MM.1S (cell line): ENCODE results near the gene BMPR1A.

Experiments used
- DNase-seq: peaks from one replicate; pipeline ENCODE4 v3.0.0-alpha.2; 2015
- H2AFZ ChIP-seq: fragments of 300-600 bp; sonication (generic); 2 replicates; pipeline ENCODE4 v1.6.0; 2016; ENCODE audit warnings: antibody characterized with exemption, low read length
- H3F3A ChIP-seq: fragments of 300-600 bp; sonication (generic); 2 replicates; pipeline ENCODE4 v1.6.1; 2016; ENCODE audit warnings: mild to moderate bottlenecking, antibody characterized with exemption, low read length, moderate library complexity, mixed read lengths; ENCODE audit not compliant: insufficient read depth
- H3K27ac ChIP-seq: fragments of 300-600 bp; sonication (generic); 2 replicates; pipeline ENCODE4 v1.5.1; 2016; ENCODE audit warnings: mild to moderate bottlenecking, low read length
- H3K27me3 ChIP-seq: fragments of 300-600 bp; sonication (generic); replicated peaks from 2 replicates; pipeline ENCODE4 v1.6.0; 2016; ENCODE audit warnings: low read length; ENCODE audit not compliant: insufficient read depth
- H3K36me3 ChIP-seq: fragments of 300-600 bp; sonication (generic); replicated peaks from 2 replicates; pipeline ENCODE4 v1.6.1; 2016; ENCODE audit warnings: mild to moderate bottlenecking, low read length, mixed read lengths; ENCODE audit not compliant: insufficient read depth
- H3K4me1 ChIP-seq: fragments of 300-600 bp; sonication (generic); 2 replicates; pipeline ENCODE4 v1.6.1; 2016; ENCODE audit warnings: low read length, mixed read lengths
- H3K4me2 ChIP-seq: fragments of 300-600 bp; sonication (generic); 2 replicates; pipeline ENCODE4 v1.6.0; 2016; ENCODE audit warnings: low read depth, low read length
- H3K4me3 ChIP-seq: fragments of 300-600 bp; sonication (generic); 2 replicates; pipeline ENCODE4 v1.5.1; 2016; ENCODE audit warnings: low read length, mixed read lengths
- H3K79me2 ChIP-seq: fragments of 300-600 bp; sonication (generic); 2 replicates; pipeline ENCODE4 v1.6.1; 2016; ENCODE audit warnings: mixed run types, low read length, mixed read lengths
- H3K9ac ChIP-seq: fragments of 300-600 bp; sonication (generic); 2 replicates; pipeline ENCODE4 v1.6.1; 2016; ENCODE audit warnings: low read length, mixed read lengths
- H3K9me2 ChIP-seq: fragments of 300-600 bp; sonication (generic); replicated peaks from 2 replicates; pipeline ENCODE4 v1.6.1; 2016; ENCODE audit warnings: mild to moderate bottlenecking, low read length, mixed read lengths; ENCODE audit not compliant: insufficient read depth
- H3K9me3 ChIP-seq: fragments of 300-600 bp; sonication (generic); replicated peaks from 2 replicates; pipeline ENCODE4 v1.6.1; 2016; ENCODE audit warnings: mild to moderate bottlenecking, low read length, mixed read lengths; ENCODE audit not compliant: insufficient read depth
- H4K20me1 ChIP-seq: fragments of 300-600 bp; sonication (generic); 2 replicates; pipeline ENCODE4 v1.6.1; 2016; ENCODE audit warnings: mild to moderate bottlenecking, low read length, moderate library complexity, mixed read lengths; ENCODE audit not compliant: insufficient read depth
- CTCF ChIP-seq: fragments of 300-600 bp; sonication (generic); IDR thresholded peaks from 2 replicates; pipeline ENCODE4 v1.5.1; 2016; ENCODE audit warnings: antibody characterized with exemption, low read length, mixed read lengths
- EZH2 ChIP-seq: fragments of 300-600 bp; sonication (generic); optimal IDR thresholded peaks from 2 replicates; pipeline ENCODE3; 2017; ENCODE audit warnings: low read depth, mild to moderate bottlenecking, antibody characterized with exemption, low read length, mixed read lengths
- EZH2phosphoT487 ChIP-seq: fragments of 300-600 bp; sonication (generic); IDR thresholded peaks from 2 replicates; pipeline ENCODE4 v1.6.1; 2018; ENCODE audit warnings: antibody characterized with exemption, low read length

Gene BMPR1A

GRCh38 chr10:86721232-86721631 lies 35.2 kb upstream of the BMPR1A start:
- Histone ChIP-seq H2AFZ (no peak overlapping the region), H3K4me2 (no peak overlapping the region), H3K36me3 (no peaks in the 10 kb centered on the region), H3K9me3 (no peaks in the 10 kb centered on the region), H3K9ac (no peak overlapping the region), H4K20me1 (no peaks in the 10 kb centered on the region), H3F3A (no peaks in the 10 kb centered on the region), H3K4me3 (no peak overlapping the region), H3K27ac (no peak overlapping the region), H3K79me2 (no peaks in the 10 kb centered on the region), H3K4me1 (no peaks in the 10 kb centered on the region), H3K9me2 (no peaks in the 10 kb centered on the region), H3K27me3 (no peaks in the 10 kb centered on the region)
- TF ChIP-seq CTCF (no peak), EZH2 (no peak), EZH2phosphoT487 (no peak)
- no peak for DNase-seq

DNA sequence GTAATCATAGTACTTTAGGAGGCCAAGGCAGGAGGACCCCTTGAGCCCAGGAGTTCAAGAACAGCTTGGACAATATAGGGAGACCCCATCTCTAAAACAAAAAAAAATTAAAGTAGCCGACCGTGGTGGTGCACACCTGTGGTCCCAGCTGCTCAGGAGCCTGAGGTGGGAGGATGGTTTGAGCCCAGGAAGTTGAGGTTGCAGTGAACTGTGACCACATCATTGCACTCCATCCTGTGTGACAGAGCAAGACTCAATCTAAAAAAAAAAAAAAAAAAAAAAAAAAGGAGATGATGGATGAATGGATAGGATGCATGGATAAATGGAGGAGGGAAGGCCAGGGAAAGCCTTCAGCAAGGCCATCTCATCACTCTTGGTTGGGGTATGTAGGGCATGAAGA lies 33.4 kb upstream of the BMPR1A start:
- H3K36me3 ChIP-seq = no peaks in the 10 kb centered on the region
- no peaks in the 10 kb centered on the region for H3K27me3 ChIP-seq
- no peak overlapping the region for H3K27ac ChIP-seq
- no peaks in the 10 kb centered on the region for H3K9me2 ChIP-seq
- H4K20me1 ChIP-seq = no peaks in the 10 kb centered on the region
- no peaks in the 10 kb centered on the region for H3K79me2 ChIP-seq
- H3K4me2 ChIP-seq = no peak overlapping the region
- no peak for TF ChIP-seq EZH2
- TF ChIP-seq EZH2phosphoT487 = no peak
- TF ChIP-seq CTCF = no peak
- no peaks in the 10 kb centered on the region for H3K4me1 ChIP-seq
- no peak for DNase-seq
- no peak overlapping the region for H2AFZ ChIP-seq
- H3K9ac ChIP-seq = no peak overlapping the region
- H3K4me3 ChIP-seq = no peak overlapping the region
- no peaks in the 10 kb centered on the region for H3K9me3 ChIP-seq
- H3F3A ChIP-seq = no peaks in the 10 kb centered on the region

DNA sequence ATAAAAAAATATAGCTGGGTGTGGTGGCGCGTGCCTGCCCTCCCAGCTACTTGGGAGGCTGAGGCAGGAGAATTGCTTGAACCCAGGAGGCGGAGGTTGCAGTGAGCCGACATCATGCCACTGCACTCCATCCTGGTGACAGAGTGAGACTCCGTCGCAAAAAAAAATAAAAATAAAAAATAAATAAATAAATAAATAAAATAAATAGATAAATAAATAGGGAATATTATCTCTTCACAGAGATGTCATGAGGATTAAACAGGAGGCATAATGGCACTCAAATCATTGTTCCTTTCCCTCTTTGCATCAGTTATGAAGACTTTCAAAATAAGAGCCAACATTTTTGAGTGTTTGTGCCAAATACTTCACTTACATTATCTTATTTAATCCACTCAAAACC lies 32.0 kb upstream of the BMPR1A start:
- TF ChIP-seq EZH2 (no peak), EZH2phosphoT487 (no peak), CTCF (no peak)
- H3K36me3 ChIP-seq = no peaks in the 10 kb centered on the region
- H3K9me2 ChIP-seq = no peaks in the 10 kb centered on the region
- H3F3A ChIP-seq = no peaks in the 10 kb centered on the region
- H3K9me3 ChIP-seq = no peaks in the 10 kb centered on the region
- no peak overlapping the region for H3K9ac ChIP-seq
- H3K4me3 ChIP-seq = no peak overlapping the region
- no peak overlapping the region for H3K4me2 ChIP-seq
- no peak for DNase-seq
- H3K79me2 ChIP-seq = no peaks in the 10 kb centered on the region
- H3K27ac ChIP-seq = no peak overlapping the region
- H3K4me1 ChIP-seq = no peaks in the 10 kb centered on the region
- no peaks in the 10 kb centered on the region for H4K20me1 ChIP-seq
- no peak overlapping the region for H2AFZ ChIP-seq
- no peaks in the 10 kb centered on the region for H3K27me3 ChIP-seq
